GF-D8 (cell line): ENCODE measurements around the gene CPO.

Experiments
- DNase-seq: peaks from one replicate; lab custom pipeline; 2025; lab: John Stamatoyannopoulos, UW

CPO gene

GRCh38 chr2:207015901-207016300 is 76.6 kb downstream of the CPO start:
- no peak for DNase-seq
